DOHH2 (cell line): ENCODE measurements around the gene PLPPR1.

Source experiments
- CTCF ChIP-seq: fragments of 200-600 bp; sonication (generic); IDR thresholded peaks from one replicate; pipeline ENCODE4 v1.5.1; 2014; ENCODE audit warnings: antibody characterized with exemption, mild to moderate bottlenecking, low read depth, low read length; ENCODE audit not compliant: poor library complexity, severe bottlenecking
- EZH2phosphoT487 ChIP-seq: fragments of 200-600 bp; sonication (generic); IDR thresholded peaks from 2 replicates; pipeline ENCODE4 v1.6.1; 2017; ENCODE audit warnings: borderline replicate concordance, mild to moderate bottlenecking, antibody characterized with exemption, low read length, moderate library complexity, mixed read lengths

- no peak for TF ChIP-seq CTCF
- no peak for TF ChIP-seq EZH2phosphoT487
Measured at GRCh38 chr9:101246691-101247090, 218.2 kb downstream of the PLPPR1 start.
